Activated CD8-positive, alpha-beta memory T cell treated with anti-CD3 and anti-CD28 coated beads, Interleukin-2, amount 50 U/mL, for 24 hours (primary cell): ENCODE measurements around the gene ATP5F1E.

Experiments
- DNase-seq: peaks from one replicate; pipeline ENCODE4 v3.0.0-alpha.2; 2020; ENCODE audit errors: extremely low read depth

ATP5F1E gene

DNA sequence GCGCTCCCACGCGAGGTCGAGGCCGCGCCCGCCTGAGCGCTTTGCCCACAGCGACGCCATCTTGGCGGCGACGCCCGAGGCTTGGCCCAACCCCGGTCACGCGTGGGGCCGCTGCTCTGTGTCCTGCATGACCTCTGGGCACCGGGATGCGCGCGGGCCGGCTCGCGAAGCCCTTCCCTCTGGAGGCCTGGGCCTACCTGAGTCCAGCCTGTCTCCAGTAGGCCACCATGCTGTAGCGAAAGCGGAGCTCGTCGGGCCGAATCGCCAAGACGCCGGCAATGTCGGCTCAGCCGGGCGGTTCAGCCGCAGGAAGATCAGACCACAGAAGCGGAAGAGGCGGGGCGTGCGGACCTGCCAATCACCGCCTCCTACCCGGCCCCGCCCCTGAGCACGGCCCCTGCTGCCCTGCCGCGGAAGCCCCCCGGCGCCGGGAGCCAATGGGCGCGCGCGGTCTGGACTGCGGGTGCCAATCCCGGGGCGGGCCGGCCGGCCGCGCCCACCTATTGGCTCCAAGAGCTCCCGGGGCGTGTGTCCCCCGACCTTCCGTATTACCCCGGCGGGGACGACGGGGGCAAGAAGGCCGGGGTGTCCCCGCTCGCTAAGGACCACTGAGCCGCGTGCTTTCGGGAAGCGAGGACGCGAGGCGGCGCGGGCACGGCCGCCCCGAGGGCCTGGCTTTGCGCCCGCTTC is at the start of gene ATP5F1E:
Gene ATP5F1E, minus strand, starts transcription at position 313 of the 690 bp plus-strand sequence. Its CDS starts 84 bp downstream, at position 229.
- peak; percentile 79 for DNase-seq

DNA sequence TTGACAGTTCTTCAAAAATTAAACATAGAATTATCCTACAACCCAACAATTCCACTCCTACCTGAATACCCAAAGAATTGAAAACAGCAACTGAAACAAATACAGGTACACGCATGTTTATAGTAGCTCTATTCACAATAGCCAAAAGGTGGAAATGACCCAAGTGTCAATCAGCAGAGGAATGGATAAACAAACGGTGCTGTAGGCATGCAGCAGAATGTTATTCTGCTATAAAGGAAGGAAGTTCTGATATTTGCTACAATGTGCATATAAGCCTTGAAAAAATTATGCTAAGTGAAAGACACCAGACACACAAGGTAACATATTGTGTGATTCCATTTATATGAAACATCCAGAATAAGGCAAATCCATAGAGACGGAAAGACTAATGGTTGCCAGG is 48.9 kb upstream of the ATP5F1E start:
- no peak for DNase-seq

DNA sequence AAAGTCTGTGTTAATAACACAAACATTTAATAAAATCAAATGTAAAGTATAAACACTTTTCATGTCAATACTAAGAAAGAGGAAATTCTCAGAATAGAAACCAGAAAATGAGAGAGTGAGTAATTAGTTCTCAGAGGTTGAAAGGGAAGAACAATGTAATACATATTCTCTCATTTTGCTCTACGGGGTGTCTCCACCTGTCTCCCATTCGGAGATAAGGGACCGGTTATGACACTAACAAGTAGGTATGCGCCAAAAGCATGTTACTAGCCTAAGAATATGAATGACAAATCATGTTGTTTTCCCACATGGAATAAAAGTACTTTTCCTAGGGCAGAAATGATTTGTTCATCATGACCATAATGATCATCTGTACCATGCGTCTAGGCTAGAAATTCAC is 46.1 kb upstream of the ATP5F1E start:
- DNase-seq, result no peak

DNA sequence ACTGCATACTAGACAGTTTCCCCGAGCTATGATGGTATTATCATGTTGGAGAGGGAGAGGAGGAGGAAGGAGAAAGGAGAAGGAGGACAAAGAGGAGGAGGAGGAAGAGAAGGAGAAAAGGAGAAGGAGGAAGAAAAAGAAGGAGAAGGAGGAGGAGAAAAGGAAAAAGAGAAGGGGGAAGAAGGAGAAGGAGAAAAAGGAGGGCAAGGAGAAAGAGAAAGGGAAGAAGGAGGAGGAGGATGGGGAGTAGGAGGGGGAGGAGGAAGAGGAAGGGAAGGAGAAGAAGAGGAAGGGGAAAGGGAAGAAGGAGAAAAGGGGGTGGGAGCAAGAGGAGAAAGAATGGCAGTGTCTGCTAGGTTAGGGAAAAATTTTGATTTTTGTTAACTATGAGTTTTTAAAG is 45.6 kb upstream of the ATP5F1E start:
- no peak for DNase-seq

DNA sequence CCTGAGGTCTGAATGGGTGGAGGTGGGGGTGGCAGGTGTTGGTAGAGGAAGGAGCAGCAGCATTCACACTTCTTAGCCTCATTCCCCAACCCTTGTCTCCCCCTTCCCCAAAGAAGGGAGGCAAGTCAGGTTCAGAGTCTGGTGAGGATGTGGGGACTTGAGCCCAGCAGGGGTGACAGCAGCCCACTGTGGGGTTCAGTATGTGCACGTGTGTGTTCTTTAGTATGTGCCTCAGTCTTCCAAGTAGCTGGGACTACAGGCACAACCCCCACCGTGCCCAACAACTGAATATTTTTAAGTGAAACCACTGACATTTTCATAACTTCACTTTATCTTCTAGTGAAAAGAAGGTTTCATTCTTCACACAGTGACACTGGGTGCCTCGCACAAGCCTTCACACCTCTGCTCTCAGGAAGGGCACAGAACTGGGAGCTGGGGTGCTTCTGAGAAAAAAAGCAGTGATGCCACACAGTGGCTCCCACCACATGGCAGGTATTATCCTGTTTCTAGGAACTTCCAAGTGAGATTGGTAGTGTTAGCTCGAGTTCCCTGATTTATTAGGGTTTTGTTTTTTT is 43.9 kb upstream of the ATP5F1E start:
- DNase-seq, result no peak

DNA sequence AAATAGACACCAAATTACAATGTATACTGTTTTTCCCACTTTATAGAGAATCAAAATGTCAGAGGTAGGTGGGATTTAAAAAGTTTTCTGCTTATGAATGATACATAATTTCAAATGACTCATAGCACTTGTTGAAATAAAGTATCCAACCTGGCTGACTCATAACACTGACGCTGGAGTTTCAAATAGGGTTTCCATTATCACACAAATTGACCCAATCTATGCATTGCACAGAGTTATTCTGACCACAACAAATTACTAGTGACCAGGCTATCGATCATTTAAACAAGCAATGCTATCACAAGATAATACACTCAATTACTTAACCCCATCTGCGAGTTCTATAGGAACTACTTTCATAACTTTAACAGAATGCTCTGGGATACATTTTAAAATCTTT is 42.3 kb upstream of the ATP5F1E start:
- DNase-seq, result no peak

DNA sequence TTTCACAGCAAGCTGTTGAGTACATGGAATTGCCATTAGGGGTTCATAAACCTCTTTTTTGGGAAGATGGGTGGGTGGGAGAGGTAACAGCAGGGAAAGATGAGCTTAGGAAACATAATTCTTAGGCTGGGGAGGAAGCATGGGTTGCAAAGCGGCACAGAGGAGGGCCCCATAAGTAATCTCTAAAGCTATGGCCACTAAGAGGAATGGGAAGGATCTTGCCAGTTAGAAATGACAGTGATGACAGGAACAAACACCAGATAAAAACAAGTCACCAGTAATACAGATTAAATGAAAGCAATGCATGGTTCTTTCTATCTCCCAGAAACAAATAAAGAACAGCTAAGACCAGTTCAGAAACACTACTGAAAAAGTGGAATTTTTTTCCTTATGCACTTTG is 41.4 kb upstream of the ATP5F1E start:
- DNase-seq, result no peak

DNA sequence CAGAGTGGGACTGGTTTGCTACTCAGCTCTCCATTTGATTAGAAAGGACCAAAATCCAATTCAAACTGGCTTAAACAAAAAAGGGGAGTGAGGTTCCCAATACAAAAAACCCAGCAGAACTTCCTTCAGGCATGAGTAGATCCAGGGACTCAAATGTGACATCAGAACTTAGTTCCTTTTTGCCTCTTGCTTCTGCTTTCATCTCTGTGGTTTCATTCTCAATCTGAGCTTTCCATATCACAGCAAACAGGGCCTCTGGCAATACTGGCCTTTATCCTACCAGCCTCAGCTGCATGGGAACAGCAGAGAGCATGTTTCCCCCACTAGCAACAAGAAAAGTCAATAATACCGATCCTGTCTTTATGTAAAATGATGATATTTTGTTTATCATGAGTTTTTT is 39.1 kb upstream of the ATP5F1E start:
- DNase-seq, result no peak

DNA sequence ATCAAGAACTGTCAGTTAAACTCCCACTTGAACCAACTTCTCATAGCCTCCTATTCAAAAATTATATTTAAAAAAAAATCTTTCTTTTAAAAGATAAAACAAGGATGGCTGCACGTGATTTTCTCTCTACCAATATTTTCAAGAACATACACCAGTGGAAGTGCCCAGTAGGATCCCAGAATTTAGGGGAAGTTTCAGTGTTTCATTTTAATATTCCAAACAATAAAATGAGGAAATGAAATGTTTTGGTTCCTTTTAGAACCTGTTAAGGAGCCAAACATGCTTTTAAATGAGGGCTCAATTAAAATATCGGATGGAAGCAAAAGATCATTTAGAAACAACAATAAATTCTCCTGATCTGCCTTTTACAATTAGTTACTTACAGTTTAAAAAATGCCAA is 36.9 kb upstream of the ATP5F1E start:
- no peak for DNase-seq

DNA sequence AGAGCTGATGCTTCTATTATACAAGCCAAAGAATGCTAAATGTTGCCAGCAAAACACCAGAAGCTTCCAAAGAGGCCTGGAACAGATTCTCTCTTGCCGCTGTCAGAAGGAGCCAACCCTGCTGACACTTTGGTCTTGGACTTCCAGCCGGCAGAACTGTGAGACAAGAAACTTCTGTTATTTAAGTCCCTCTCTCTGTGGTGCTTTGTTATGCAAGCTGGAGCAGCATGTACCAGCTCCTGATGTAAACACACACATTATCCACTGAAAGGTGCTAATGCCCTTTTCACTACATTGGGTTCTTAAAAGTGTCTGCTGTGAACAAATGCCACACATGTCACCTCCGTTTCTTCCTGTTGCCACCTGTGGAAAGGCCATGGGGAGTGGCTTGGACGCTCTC is 36.4 kb upstream of the ATP5F1E start:
- DNase-seq, result no peak

DNA sequence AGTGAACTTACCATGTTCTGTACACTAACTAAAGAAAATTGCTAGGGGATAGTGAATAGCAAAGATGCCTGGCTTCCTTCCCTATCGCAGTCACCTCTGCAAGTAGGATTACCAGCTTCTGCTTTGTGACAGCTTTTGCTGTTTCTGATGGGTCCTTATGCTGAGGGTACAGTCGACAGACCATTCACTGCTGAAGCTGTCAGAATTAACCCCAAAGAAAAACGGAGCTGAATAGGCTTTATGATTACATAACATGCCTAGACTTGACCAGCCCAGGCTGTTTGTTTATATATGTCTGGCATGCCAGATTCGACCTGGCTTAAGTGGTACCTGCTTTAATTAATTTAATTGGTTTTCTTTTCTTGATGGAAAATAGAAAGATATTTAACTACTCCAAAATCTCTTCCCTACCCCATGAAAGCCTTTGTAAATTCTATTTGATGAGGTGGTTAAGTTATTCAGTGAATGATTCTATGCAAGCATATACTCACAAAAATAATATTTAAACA is 32.1 kb upstream of the ATP5F1E start:
- DNase-seq, result no peak

DNA sequence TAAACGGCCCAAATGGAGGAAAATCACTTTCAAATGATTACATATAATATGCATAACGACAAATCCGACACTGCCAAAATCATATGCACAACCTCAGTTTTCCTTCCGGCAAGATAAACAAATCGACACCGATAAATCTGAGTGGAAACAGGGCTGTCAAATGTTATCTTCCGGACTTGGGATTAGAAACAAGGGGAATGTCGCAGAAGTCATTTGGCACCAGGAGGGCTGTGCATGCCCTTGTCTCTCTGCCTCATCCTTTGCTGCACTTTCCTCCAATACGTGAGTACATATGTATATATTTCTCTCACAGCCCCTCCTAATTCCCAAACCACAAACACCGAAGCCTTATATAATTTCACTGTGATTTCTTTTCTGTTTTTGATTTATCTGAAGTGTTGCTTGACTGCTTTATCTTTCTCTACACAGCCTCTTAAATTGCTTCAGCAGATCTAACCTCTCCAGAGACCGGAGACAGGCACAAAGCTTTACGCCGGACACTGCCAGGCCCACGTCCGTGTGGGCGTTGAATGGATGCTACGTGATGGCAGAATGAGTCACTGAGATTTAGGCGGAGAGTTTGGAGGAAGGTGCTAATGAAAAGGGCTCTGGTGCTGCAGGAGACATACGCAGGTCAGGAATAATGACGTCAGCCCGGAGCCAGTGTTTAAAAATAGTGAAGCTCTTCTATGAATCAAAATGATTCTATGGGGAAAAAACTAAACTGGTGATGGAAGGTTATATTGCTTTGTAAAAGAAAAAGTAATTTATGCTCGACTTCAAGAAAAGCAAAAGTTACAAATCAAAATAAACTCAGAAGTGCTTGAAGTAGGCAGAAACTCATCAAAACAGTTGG is 31.5 kb upstream of the ATP5F1E start:
- DNase-seq, result no peak

DNA sequence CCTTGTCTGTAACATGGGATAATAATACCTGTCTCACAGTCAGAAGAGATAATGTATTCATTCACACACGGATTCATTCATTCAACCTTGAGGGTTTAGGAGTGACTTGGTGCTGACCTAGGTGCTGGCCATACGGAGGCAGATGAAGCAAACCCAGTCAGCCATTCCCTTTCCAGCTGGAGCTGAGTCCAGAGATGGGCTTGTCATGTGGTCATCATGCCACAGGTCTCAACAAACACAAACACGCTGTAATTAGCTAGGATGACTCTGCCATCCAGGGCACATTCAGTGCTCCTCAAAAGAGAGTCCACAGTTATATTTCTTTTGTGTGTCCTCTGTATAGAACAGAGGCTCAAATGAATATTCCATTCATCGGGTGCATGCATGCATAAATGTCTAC is 29.9 kb upstream of the ATP5F1E start:
- no peak for DNase-seq

DNA sequence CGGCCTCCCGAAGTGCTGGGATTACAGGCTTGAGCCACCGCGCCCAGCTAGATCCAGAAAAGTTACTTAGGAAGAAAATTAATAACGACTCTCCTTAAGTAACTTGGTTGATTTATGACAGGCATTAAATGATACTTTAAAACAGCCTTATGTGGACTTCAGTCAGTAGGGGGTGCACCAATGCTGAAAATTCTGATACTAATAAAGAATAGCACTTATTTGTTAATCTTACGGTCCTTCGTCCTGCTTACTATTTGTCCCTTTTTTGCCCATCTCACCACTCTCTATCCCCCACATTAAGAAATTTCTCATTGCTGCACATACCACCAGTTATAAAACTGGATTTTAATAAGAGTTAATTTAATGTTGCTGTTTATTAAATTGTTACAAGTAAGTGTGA is 23.2 kb upstream of the ATP5F1E start:
- DNase-seq, result no peak

DNA sequence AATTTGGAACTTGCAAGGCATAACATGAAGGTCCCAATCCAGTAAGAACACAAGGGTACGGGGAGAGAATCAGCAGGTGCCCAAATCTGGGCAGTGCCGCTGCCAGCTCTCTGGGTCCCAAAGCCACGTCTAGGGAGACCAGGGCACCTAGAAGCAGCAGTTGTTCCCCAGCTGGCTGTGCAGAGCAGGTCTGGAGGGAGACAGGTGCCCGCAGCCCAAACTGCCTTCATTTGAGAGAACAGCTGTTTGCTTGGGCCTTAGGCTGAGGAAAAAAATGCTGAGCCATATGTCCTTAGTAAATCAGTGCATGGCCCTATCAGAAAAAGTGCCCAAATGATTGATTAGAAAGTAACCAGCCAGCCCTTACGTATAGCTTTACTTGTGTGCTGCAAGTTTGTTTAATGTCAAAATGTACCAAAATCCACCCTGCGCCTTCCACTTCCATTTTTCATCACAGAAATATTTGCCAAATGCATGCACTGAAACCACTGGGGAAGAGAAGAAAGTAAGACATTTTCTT is 19.6 kb upstream of the ATP5F1E start:
- no peak for DNase-seq

DNA sequence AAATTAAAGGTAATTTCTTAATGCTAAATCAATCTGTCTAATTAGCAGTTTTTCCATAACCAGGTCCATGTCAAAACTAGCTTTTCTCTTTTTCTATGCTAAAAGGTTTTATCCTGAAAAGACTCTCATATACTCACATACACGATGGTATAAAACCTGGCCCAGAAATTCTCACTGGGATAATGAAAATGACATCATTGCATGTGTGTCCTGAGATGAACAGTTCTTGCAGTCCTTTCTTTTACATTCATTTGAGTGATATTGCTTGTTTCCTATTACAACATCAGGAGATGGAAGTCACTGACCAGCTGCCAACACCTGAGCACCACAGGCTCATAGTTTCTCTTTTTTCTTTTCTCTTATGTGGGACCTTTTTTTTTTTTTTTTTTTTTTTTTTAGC is 18.3 kb upstream of the ATP5F1E start:
- no peak for DNase-seq

DNA sequence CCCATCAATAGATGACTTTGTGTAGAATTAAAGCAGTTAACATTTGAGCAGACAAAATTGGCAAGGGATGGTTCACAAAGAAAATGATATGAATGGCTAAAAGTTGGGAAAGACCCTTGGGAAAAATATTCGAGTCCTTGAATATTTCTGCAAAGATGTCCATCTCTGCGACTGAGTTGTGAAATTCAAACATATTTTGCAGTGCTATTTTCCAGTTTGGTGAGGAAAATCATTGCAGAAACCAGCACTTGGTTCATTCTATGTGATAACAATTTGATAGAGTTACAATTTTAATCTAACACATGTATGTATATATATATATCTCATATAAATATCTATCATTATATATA is 16.5 kb upstream of the ATP5F1E start:
- no peak for DNase-seq

DNA sequence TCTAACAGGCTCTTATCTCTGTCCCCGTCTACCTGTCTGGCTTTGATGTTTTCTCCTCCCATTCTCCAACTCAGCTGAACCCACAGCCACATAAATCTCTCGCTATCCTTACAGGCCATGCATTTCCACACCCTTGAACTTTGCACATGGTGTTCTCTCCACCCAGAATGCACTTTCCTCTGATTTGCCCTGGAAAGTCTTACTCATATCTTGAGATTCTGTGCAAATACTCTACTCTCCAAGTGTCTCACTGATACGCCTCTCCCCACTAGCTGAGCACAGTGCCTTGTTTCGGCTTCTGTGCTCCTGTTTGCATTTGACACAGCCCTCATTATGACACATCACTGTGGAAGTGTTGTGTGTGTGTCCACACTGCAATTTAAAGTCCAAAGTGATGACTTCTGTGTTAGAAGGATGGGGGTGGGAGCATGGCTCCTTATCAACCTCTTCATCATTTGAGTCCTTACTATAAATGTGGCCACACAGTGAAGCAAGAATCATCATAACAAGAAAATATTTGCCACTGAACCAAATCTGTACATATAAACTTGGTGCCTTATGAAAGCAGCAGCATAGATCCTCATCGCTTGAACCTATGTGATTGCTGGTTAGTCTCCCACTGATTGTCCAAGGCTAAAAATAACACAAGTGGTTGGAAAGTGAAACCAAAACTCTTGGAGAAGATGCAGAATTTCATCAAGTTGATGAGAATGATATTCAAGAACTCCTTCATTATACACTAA is 16.0 kb upstream of the ATP5F1E start:
- no peak for DNase-seq

DNA sequence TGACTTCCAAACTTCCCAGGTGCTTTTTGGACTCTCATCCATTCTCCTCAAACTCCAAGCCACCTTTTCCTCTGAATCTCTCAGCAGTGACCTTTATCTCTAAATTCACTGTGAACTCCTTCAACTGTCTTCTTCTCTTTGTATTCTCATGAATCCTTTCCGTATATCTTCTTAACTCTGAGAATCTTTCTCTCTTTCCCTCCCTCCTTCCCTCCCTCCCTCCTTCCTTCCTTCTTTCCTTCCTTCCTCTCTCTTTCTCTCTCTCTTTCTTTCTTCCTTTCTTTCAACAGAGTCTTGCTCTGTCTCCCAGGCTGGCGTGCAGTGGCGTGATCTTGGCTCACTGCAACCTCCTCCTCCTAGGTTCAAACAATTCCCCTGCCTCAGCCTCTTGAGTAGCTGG is 14.7 kb upstream of the ATP5F1E start:
- DNase-seq, result no peak

DNA sequence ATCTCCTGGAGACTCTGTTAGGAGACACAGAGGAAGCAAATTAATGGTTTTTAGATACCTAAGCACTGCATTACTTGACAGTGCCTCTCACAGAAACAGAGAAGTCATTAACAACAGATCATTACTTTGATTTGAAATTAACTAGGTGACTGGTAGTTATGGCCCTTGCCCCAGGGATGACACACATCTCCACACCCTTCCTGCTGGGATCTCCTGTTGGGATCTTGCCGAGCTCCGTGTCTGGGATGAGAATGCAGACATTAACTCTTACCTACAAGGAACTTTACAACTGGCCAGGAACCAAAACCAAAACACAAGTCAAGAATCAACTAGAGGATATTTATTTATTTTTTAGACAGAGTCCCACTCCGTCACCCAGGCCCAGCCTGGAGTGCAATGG is 12.7 kb upstream of the ATP5F1E start:
- no peak for DNase-seq

DNA sequence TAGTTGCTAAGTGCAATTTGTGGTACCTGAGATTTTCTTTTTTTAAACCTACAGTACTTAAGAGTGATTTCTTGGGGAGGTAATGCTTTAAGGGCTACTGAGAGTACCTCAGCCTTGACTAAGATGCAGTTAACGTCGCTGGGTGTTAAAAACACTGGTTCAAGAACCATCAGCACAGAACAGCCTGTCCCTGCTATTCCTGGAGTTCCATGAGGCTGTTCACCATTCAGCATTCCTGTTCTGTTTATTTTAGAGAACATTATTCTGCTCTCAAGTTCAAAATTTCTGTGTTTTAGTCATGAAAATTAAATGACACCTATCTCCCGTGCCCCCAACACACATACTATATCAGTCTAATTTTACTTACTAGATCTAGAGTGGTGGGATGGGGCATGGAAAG is 12.2 kb upstream of the ATP5F1E start:
- DNase-seq, result no peak

DNA sequence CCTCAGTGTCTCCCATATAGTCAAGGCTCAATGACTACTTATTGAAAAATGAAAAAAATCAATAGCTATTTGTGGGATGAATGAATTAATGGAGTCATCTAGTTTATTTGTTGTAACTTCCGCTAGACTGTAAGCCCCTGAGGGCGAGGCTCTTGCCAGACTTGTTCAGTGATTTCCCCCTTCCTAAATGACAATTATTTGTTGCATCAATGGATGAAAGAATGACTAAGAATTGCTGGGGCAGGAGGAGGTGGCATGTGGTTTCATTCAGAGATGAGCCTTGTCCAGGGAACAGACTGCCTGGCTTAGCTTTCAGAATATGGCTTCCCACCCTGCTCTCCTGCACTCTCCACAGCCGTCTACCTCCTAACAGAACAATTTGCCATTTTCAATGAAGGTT is 11.6 kb upstream of the ATP5F1E start:
- DNase-seq, result no peak
